GM23248 (cell line): ENCODE data around the gene DRC3. TPM values are rescaled to one million over a fixed set of nuclear protein-coding genes. Genes with fewer than 3 reads are reported as not detected.

Source experiments
- DNase-seq: peaks from one replicate; pipeline ENCODE4 v3.0.0-alpha.2; 2015
- H2AFZ ChIP-seq: fragments of 200-600 bp; sonication (generic); 2 replicates; pipeline ENCODE4 v1.6.1; 2016; ENCODE audit warnings: antibody characterized with exemption
- H3F3A ChIP-seq: fragments of 200-600 bp; sonication (generic); 2 replicates; pipeline ENCODE4 v1.6.1; 2016; ENCODE audit warnings: mild to moderate bottlenecking, antibody characterized with exemption, mixed run types; ENCODE audit not compliant: insufficient read depth
- H3K27ac ChIP-seq: fragments of 200-600 bp; sonication (generic); 2 replicates; pipeline ENCODE4 v1.5.1; 2016; ENCODE audit warnings: mild to moderate bottlenecking
- H3K27me3 ChIP-seq: fragments of 200-600 bp; sonication (generic); replicated peaks from 2 replicates; pipeline ENCODE4 v1.6.1; 2016; ENCODE audit warnings: mild to moderate bottlenecking; ENCODE audit not compliant: insufficient read depth
- H3K36me3 ChIP-seq: fragments of 200-600 bp; sonication (generic); 2 replicates; pipeline ENCODE4 v1.6.1; 2016; ENCODE audit warnings: low read depth, mild to moderate bottlenecking
- H3K4me1 ChIP-seq: fragments of 200-600 bp; sonication (generic); 2 replicates; pipeline ENCODE4 v1.6.1; 2016; ENCODE audit warnings: mild to moderate bottlenecking; ENCODE audit not compliant: insufficient read depth
- H3K4me2 ChIP-seq: fragments of 200-600 bp; sonication (generic); one replicate; pipeline ENCODE4 v1.6.1; 2016; ENCODE audit warnings: mild to moderate bottlenecking; ENCODE audit not compliant: unreplicated experiment
- H3K4me3 ChIP-seq: fragments of 200-600 bp; sonication (generic); 2 replicates; pipeline ENCODE4 v1.5.1; 2016; ENCODE audit warnings: mild to moderate bottlenecking
- H3K79me2 ChIP-seq: fragments of 200-600 bp; sonication (generic); 2 replicates; pipeline ENCODE4 v1.6.1; 2016; ENCODE audit warnings: mild to moderate bottlenecking; ENCODE audit not compliant: insufficient read depth
- H3K9ac ChIP-seq: fragments of 200-600 bp; sonication (generic); 2 replicates; pipeline ENCODE4 v1.6.1; 2016; ENCODE audit warnings: mild to moderate bottlenecking
- H3K9me2 ChIP-seq: fragments of 200-600 bp; sonication (generic); 2 replicates; pipeline ENCODE4 v1.6.1; 2016; ENCODE audit warnings: mixed run types, mild to moderate bottlenecking, moderate library complexity; ENCODE audit not compliant: insufficient read depth
- H3K9me3 ChIP-seq: fragments of 200-600 bp; sonication (generic); one replicate; pipeline ENCODE4 v1.6.1; 2017; ENCODE audit warnings: low read depth
- H4K20me1 ChIP-seq: fragments of 200-600 bp; sonication (generic); 2 replicates; pipeline ENCODE4 v1.6.0; 2016; ENCODE audit not compliant: insufficient read depth
- EZH2 ChIP-seq: fragments of 200-600 bp; sonication (generic); IDR thresholded peaks from 2 replicates; pipeline ENCODE4 v1.6.1; 2018; ENCODE audit warnings: antibody characterized with exemption, mild to moderate bottlenecking; ENCODE audit not compliant: insufficient read depth, poor library complexity, severe bottlenecking
- EZH2phosphoT487 ChIP-seq: fragments of 200-600 bp; sonication (generic); IDR thresholded peaks from 2 replicates; pipeline ENCODE4 v1.6.1; 2018; ENCODE audit warnings: antibody characterized with exemption, moderate library complexity, mild to moderate bottlenecking, low read depth; ENCODE audit not compliant: insufficient read depth
- WGBS, 2 experiments: methylation state at CpG; one replicate each; pipeline ENCODE4 v1.1.6; 2015 to 2017; ENCODE audit warnings: low lambda C conversion rate in 2 of 2, low coverage in 1 of 2; ENCODE audit errors: missing lambda C conversion rate in 2 of 2; 5-methylcytosine and 5-hydroxymethylcytosine counted together
- in situ Hi-C: fragments of 300-500 bp; cut with MboI; formaldehyde crosslinking; loops from 2 replicates; pipeline ENCODE4 v1.15.0; 2020
- polyA plus RNA-seq: library from polyadenylated mRNA; unstranded; fragments of >200 nt; fragmentation: Nextera tagmentation; extraction: Ambion mirVana; gene quantifications from 2 replicates; pipeline ENCODE4 v1.2.1, GENCODE V29; 2016
- total RNA-seq: library from RNA; depleted of rRNA; stranded (reverse); fragments of >200 nt; shearing (Covaris generic); gene quantifications from 2 replicates; pipeline ENCODE4 v1.2.3, GENCODE V29; 2014

The DRC3 gene
- total and polyA plus RNA-seq, 2 experiments from 2014 or later: 3.2 to 3.6 TPM

DNA sequence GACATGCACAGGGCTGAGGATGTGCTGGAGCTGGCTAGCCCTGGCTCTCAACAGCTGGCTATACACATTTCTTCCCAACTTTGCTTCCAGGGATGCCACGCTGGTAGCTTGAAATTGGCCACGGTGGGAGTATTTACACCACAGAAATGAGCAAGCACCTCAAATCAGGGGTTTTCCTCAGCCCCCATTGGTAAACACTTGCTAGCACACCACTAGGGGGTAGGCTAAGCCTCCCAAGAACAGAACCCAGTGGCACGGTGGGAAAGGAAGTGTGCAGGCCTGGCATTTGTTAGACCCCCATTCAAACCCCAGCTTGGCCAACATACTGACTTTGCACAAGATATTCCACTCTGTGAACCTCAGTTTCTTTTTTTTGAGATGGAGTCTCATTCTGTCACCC, 12.9 kb downstream of the DRC3 start:
- peaks cover 3% of the 10 kb centered on the region; the same call in 1 of the 2 replicates for H3F3A ChIP-seq
- H3K4me1 ChIP-seq: peaks cover 7% of the 10 kb centered on the region
- H3K9me3 ChIP-seq: no peaks in the 10 kb centered on the region
- no peaks in the 10 kb centered on the region for H3K36me3 ChIP-seq
- no peak overlapping the region for H3K4me2 ChIP-seq
- no peak overlapping the region for H3K27ac ChIP-seq
- in situ Hi-C loops: no loop called here
- no peaks in the 10 kb centered on the region for H3K27me3 ChIP-seq
- peak; percentile 31 for DNase-seq
- TF ChIP-seq EZH2 (no peak), EZH2phosphoT487 (no peak)
- H3K9me2 ChIP-seq: no peaks in the 10 kb centered on the region
- H3K4me3 ChIP-seq: no peak overlapping the region
- H3K9ac ChIP-seq: no peak overlapping the region
- H2AFZ ChIP-seq: no peak overlapping the region
- 68 to 71% methylated on average over 3 of the region's 3 CpGs for WGBS, 2 experiments
- H3K79me2 ChIP-seq: no peaks in the 10 kb centered on the region
- H4K20me1 ChIP-seq: no peaks in the 10 kb centered on the region

DNA sequence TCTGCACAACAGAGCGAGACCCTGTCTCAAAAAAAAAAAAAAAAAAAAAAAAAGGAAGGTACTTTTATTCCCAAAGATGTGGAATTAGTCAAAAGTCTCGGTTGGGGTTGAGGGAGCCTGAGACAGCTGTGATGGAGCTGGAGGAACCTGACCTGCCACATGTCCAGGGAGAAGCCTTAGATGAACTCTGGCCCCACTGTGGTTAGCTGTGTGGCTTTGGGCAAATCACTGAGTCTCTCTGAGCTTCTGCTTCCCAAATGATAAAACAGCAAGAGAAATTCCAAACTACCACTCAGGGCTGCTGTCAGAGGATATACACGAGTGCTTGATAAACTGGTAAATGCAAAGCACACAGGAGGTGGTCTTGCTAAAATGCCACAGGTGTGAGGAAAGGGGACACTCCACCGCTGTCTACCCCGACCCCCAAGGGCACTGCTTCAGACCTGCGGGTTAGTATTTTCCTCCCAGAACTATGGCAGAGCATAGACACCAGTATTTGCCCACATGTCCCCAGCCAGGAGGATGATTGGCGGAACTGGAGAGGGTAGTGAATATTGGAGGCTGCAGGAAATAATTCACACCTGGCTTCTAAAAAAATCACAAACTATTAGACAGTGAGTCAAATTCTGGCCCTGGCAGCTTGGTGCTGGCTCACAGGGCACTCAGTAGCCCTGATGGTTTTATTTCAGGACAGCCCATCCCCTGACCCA, 14.7 kb downstream of the DRC3 start:
- in situ Hi-C loops: no loop called here
- TF ChIP-seq EZH2phosphoT487 (no peak), EZH2 (no peak)
- no peak for DNase-seq
- H3F3A ChIP-seq: peaks cover 10% of the 10 kb centered on the region; the same call in 1 of the 2 replicates
- no peak overlapping the region for H3K9ac ChIP-seq
- H3K27me3 ChIP-seq: no peaks in the 10 kb centered on the region
- H2AFZ ChIP-seq: no peak overlapping the region
- no peaks in the 10 kb centered on the region for H3K36me3 ChIP-seq
- no peaks in the 10 kb centered on the region for H3K9me3 ChIP-seq
- no peaks in the 10 kb centered on the region for H3K79me2 ChIP-seq
- no peaks in the 10 kb centered on the region for H3K9me2 ChIP-seq
- H3K4me1 ChIP-seq: peaks cover 18% of the 10 kb centered on the region
- H3K4me2 ChIP-seq: no peak overlapping the region
- H3K27ac ChIP-seq: no peak overlapping the region
- no peaks in the 10 kb centered on the region for H4K20me1 ChIP-seq
- 81 to 83% methylated on average over 7 of the region's 7 CpGs for WGBS, 2 experiments
- H3K4me3 ChIP-seq: no peak overlapping the region

DNA sequence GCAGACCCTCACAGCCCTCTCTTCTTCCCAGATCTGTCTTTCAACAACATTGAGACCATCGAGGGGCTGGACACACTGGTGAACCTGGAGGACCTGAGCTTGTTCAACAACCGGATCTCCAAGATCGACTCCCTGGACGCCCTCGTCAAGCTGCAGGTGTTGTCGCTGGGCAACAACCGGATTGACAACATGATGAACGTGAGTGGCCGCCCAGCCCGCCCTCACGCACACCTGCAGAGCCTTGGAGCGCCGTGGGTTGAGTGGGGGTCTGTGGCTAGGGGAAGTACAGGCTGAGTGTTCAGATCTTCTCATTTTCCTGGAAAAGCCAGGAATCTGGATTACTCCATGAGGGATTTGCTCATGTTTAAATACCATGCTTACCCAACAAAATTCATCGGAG, 15.2 kb downstream of the DRC3 start:
- no peaks in the 10 kb centered on the region for H3K27me3 ChIP-seq

DNA sequence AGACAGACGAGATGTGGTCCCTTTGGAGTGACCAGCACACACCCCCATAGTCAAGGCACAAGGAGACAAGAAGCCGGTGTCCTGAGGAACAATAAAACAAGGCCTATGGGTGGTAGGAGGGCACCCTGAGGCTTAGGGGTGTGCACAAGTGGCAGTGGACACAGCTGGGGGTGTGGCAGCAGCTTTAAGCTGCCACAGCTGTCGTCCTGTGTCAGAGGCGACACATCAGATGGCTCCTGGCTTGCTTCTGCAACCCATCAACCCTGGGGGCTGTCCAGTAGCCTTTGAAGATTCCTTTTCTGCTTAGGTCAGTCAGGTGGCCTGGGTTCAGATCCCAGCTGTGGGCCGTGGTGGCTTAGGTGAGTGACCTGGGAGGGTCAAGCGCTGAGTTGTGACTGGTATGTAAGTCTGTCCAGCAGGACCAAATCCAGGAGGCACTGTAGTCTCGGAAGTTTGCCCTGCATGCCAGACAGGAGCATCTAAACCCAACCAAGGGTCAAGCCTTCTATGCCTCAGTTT, 15.8 kb downstream of the DRC3 start:
- Histone ChIP-seq H2AFZ (no peak overlapping the region), H3K9me3 (no peaks in the 10 kb centered on the region), H3K79me2 (no peaks in the 10 kb centered on the region), H3K27me3 (no peaks in the 10 kb centered on the region), H3K36me3 (no peaks in the 10 kb centered on the region), H3F3A (peaks cover 10% of the 10 kb centered on the region; the same call in 1 of the 2 replicates), H3K27ac (no peak overlapping the region), H4K20me1 (no peaks in the 10 kb centered on the region), H3K9ac (no peak overlapping the region), H3K9me2 (no peaks in the 10 kb centered on the region), H3K4me1 (peaks cover 18% of the 10 kb centered on the region), H3K4me2 (no peak overlapping the region), H3K4me3 (no peak overlapping the region)
- in situ Hi-C loops: no loop called here
- no peak for DNase-seq
- WGBS, 2 experiments: 77 to 85% methylated on average over 7 of the region's 7 CpGs
- no peak for TF ChIP-seq EZH2
- TF ChIP-seq EZH2phosphoT487: no peak

More for the DNA sequence above, 15.2 kb downstream of the DRC3 start:
- H3K36me3 ChIP-seq: no peaks in the 10 kb centered on the region
- H3F3A ChIP-seq: peaks cover 10% of the 10 kb centered on the region; the same call in 1 of the 2 replicates
- H4K20me1 ChIP-seq: no peaks in the 10 kb centered on the region
- WGBS, 2 experiments: 65 to 79% methylated on average over 14 of the region's 14 CpGs
- no peak overlapping the region for H3K27ac ChIP-seq
- no peak for DNase-seq
- H3K9ac ChIP-seq: no peak overlapping the region
- H3K9me2 ChIP-seq: no peaks in the 10 kb centered on the region
- no peak overlapping the region for H3K4me2 ChIP-seq
- TF ChIP-seq EZH2 (no peak), EZH2phosphoT487 (no peak)
- no peaks in the 10 kb centered on the region for H3K79me2 ChIP-seq
- in situ Hi-C loops: no loop called here
- H3K4me3 ChIP-seq: no peak overlapping the region
- H2AFZ ChIP-seq: no peak overlapping the region
- no peaks in the 10 kb centered on the region for H3K9me3 ChIP-seq
- H3K4me1 ChIP-seq: peaks cover 18% of the 10 kb centered on the region
